Activated CD4-positive, alpha-beta T cell treated with anti-CD3 and anti-CD28 coated beads, Interleukin-10, Interleukin-2, amounts not matched to agents 100 ng/mL and 50 ng/mL, durations not matched to agents 16 hours and 8 hours (primary cell): Measurements from ENCODE around the gene LOXL4.

Source experiments
- DNase-seq: peaks from one replicate; pipeline ENCODE4 v3.0.0-alpha.2; 2020

The LOXL4 gene

DNA sequence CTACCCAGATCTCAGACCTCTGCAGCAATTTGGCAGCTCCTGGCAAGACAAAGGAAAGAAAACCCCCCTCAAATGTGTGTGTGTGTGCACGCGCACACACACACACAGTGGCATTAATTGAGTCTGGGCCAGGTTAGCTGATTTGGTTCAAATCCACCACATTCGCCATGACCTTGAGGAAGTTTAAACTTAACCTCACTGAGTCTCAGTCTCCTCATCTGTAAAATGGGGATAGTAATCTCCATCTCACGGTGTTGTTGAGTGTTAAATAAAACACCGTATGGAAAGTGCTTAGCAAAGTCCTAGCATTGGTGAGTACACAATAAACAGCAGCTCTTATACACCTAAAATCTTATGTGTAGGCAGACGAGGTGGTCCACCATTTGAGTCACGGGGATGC, 4.9 kb downstream of the LOXL4 start:
- DNase-seq = no peak

DNA sequence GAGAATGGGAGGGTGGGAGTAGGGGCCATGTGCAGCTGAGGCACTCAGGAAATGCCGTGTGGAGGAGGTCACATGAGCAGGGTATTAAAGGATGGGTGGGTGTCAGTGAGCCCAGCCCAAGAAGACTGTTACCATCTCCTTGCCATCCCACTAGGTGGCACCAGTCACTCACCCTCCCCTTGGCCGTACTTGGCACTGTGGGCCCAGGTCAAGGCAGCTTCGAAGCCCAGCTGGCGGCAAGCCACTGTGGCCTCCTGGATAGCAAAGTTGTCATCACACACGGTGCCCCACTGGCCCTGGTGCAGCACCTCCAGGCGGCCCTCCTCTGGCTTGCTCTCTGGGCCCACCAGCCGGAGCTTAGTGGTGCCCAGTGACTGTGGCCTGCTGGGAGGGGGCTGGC, 5.4 kb downstream of the LOXL4 start:
- peak; percentile 25 for DNase-seq

- DNase-seq = no peak
Measured at GRCh38 chr10:98261436-98262277, 6.3 kb downstream of the LOXL4 start.

DNA sequence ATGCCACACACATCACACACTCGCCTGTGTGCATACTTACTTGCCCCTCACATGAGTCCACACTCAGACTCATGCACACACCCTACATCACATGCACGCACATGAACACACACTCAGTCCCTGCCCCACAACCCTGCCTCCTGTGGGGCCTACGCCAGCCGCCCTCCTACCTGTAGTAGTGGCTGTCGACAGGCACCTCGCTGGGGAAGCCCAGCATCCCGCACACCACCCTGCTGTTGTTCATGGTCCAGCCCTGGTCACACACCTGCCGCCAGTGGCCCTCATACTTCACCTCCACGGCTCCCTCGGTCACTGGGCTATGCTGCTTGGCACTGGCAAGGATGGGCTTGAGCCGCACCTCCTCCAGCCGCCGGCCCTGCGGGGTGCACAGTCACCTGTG, 7.2 kb downstream of the LOXL4 start:
- no peak for DNase-seq

- no peak for DNase-seq
Measured at GRCh38 chr10:98260350-98260749, 7.6 kb downstream of the LOXL4 start.

DNA sequence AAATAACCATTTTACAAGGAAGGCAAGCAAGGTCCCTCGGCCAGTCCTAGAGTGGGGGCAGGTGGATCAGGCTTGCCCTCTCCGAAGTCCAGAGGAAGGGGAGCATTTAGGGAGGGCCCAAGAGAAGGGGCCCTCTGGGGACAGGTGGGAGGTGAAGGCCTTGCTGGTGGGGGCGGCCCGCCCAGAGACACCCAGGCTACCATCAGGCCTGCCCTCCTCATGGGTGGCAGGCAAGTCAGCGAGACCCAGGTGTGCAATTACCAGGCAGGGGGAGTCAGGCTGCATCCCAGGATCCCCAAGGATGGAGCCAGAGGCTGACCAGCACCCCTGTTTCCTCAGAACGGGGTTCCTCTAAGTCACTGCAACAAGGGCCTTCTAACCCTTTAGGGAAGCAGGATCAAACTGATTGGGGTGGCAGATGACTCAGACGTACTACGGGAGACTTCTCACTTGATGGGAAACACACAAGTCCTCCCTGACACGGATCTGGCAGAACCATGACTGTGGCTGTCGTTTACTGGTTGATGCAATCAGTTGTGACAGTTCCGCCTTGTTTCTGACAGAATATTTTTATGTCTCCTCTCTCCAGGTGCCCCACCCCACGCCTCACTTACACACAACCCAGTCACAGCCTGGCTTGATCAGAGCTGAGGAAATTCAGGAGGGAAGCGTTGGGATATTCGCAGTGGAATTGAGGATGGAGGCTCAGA, 8.2 kb downstream of the LOXL4 start:
- no peak for DNase-seq

GRCh38 chr10:98258683-98259454, 9.1 kb downstream of the LOXL4 start:
- DNase-seq = no peak

- no peak for DNase-seq
Measured at GRCh38 chr10:98257961-98258360, 10.0 kb downstream of the LOXL4 start.

- DNase-seq = no peak
Measured at GRCh38 chr10:98257198-98257597, 10.8 kb downstream of the LOXL4 start.

DNA sequence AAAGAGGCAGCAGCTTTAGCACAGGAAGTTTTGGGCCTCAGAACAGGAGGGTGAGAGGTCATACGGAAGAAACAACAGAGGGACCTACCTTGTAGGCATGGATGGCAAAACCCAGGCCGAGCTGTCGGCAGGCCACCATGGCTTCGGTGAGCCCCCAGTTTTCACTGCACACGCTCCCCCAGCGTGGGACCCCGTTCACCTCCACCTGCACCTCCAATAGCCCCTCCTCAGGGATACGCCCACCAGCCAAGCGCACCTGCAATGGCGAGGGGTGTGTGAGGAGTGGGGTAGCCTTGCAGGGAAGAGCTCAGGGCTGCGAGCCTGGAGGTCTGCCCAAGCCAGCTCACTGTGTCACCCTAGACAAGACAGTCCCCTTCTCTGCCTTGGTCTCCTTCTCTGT, 11.3 kb downstream of the LOXL4 start:
- no peak for DNase-seq

GRCh38 chr10:98255146-98255877, 12.7 kb downstream of the LOXL4 start:
- DNase-seq = no peak

DNA sequence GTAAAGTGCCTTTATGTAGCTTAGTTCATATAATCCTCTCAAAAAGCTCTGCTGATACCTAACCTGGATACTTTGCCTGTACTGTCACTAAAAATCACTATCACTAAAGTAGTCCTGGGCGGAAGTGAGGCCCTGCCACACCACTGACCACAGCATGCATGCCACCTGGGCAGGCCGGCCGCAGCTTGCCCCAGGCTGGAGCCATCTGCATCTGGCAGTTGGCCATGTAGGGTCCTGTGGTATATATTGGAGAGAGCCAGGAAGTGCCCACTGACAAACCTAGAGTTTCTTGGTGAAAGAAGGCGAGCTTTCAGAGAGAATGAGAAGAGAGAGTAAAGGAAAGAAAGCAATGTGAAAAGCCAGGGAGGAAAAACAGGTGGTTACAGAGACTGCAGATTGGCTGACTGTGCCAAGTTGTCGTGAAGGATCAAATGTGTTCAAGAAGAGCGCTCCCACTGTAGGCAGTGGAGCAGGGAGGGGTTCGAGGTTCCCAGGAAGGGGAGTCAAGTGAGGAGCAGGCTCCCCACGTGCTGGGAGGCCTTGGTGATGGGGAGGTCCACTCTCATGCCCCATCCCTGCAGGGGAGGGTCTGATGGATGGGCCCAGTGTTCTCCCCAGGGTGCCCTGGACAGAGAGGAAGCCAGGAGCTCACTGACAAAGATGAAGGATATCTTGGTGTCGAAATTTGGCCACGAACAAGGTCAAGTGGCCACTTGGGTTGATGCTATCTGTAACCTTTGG, 13.6 kb downstream of the LOXL4 start:
- DNase-seq = no peak

DNA sequence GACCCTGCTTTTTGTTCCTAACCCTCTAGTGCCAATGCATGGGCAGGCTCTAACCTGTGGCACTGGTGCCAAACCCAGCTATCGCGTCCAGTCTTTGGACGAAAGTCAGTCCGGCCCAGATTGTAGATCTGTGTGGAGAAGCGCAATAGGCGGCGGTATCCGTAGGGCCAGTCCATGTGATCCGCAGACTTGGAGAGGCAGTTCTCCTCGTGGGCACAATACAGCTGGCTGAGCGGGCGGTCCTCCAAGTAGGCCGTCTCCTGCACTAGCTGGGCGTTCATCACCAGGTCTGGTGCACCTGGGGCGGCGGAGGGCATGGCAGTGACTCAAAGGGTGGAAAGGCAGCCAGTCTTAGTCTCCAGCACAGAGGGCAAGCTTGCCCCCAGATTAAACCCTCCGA, 14.5 kb downstream of the LOXL4 start:
- no peak for DNase-seq

DNA sequence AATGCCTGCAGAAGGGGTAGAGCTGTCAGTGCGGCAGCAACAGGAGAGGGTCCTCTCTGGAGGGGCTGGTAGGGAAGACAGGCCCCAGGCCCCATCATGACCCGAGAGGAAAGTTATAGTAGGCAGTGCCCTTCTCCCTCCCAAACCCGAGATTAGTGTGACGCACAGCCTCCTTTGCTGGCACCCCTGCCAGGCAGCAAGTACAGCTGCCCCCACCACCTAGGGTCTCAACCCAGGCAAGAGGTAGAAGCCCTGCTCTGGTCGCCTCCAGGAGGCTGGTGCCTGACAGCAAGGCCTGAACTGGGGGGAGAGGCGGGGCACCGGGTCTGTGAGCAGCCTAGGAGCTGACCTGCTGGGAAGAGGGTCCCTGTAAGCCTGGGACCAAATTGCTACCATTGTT, 15.5 kb downstream of the LOXL4 start:
- DNase-seq = no peak

DNA sequence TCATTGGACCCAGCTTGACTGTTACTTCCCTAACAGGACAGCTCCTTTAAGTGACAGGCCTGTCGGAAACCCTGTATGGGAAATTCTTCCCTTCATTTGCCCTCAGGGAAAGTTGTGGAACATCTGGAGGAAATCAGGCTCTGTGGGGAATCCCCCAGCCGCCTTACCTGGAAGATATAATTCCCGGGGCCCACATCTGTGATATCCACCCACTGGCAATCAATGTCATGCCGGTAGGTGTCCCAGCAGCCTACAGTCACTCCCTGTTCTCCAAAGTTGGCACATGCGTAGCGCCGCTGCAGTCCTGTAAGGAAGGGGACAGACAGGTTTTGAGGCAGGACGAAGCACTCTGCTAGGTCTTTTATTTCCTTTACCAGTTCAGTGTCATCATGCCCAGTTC, 16.6 kb downstream of the LOXL4 start:
- no peak for DNase-seq

GRCh38 chr10:98249134-98249533, 18.9 kb downstream of the LOXL4 start:
- no peak for DNase-seq

DNA sequence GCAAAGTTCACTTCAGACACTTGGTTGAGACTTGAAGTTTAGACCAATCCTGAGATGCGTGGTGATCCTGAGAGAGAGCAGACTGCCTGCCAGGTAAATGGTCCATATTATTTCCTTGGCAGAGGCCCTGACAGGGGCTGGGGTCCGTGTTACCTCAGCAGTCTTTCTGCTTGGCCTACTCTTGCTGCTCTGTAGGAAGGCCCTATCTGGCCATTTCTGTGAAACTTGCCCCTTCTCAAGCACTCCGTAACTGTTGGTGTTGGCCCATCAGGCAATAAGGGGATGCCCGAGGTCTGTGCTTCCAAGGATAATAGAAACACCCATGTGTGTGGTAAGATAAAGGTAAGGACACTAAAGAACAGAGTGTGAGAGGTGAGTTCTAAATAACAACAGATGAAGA, 20.0 kb downstream of the LOXL4 start:
- no peak for DNase-seq

DNA sequence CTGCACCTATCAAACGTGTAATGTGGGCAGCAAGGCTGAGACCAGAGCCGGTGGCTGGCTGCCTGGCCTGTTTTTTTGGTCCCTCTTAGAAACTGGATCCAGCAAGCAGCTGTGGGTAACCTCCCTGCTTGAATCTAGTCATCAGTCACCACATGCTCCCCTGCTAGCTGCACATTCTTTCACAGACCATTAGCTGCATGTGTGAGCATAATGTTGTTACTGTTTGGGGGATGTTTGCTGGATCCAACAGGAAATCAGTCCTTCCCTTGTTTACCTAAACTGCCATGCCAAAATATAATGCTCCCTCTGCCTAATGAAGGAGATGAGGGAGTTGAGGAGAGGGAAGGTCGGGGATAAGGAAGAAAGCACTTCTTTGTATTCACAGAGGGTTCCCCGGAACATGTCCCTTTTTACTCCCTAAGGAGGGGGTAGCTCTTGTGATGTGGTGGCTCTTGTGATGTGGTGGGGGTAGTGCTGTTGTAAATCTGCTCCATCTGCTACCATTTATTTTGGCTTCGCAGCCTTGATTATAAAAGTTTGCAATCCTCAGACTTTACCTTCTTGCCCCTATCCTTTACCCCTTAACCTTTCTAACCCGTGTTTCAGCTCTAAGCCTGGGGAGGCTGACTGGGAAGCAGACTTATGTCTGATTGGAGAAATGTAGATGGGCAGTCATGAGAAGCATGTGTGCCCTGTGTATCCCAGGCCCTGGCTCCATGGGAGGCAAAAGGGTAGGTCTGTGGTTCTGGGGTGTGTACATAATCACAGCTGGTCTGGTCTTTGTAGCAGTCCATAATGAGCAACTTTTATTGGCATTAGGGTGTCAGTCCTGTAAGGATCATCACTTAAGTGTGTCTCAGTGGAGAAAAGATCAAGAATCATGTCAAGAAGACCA, 20.8 kb downstream of the LOXL4 start:
- DNase-seq = no peak

DNA sequence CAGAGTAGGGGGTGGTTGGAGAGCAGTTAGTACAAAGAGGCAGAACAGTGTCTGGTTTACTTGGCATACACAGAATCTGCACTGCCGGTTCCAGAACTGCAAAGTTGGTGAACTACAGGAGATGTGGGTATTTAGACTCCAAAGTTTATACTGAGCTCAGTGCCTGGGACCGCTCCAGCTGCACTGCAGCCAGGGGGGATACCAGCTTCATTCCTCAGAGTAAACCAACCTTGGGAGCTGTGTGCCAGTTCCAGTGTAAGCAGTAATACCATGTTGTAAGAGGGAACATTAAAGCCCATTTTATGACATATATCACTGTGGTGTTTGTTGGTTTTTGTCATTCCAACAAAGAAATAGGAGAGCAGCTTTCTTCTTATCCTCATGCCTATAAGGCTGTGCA, 23.4 kb downstream of the LOXL4 start:
- DNase-seq = no peak

DNA sequence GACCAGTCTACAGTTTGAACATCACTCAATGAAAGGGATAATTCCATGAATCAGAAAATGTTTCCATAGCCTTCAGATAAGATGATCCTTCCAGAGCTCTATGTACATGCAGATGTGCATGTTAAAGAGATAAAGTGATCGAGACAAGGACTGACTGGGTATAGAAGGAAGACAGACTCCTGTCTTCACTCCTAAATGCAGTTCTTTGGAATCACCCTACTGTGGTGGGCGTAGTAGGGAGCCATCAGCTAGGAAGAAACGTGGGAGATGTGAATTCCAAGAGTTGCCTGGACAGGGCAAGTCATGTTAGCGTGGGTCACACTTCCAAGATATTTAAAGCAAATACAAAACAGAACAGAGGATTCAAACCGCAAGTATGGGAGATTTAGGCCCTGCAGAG, 23.9 kb downstream of the LOXL4 start:
- DNase-seq = no peak

DNA sequence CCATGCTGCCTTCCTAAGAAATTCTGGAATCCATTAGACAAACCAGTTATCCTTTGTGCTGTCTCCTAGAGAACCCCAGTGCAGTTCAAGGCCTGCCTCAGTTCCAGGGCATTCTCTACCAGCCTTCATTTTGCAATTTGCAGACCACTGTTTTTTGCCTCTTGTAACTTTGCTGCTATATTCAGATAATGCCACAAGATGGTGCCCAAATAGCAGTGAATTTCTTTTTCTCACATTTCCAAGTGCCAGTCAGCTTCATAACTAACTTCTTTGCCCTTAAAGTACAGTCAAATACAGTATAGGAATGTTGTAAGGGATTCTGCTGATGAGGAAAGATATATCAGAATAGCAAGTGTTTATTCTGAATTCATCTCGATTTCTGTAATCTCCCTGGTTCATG, 25.2 kb downstream of the LOXL4 start:
- no peak for DNase-seq
